ENCODE data around the gene TAF6.
A peak's percentile ranks its signal among the peaks of the same experiment; 100 is the strongest.

Gene TAF6

GRCh38 chr7:100088621-100089457, 30.3 kb downstream of the TAF6 start, which contains the start of gene COPS6:
COPS6 (plus strand) TSS chr7:100088969; CDS start chr7:100088991, 22 bp downstream.
- H3K4me3 ChIP-seq (ENCODE audit: severe bottlenecking) = peak within 1 kb of the TSS; percentile 56
- H3K9me3 ChIP-seq (ENCODE audit: severe bottlenecking) = no peaks in the 10 kb centered on the region
- peak within 1 kb of the TSS; percentile 90 for H3K27ac ChIP-seq (ENCODE audit: poor library complexity, severe bottlenecking)
- DNase-seq (ENCODE audit: low spot score) = no peak
- H3K27me3 ChIP-seq (ENCODE audit: insufficient read depth, poor library complexity, severe bottlenecking) = no peaks in the 10 kb centered on the region
- H3K36me3 ChIP-seq (ENCODE audit: low read depth) = peaks cover 37% of the 10 kb centered on the region
- ATAC-seq (ENCODE audit: low read depth) = peak; percentile 6; the same call in 1 of the 3 replicates
- peaks cover 15% of the 10 kb centered on the region for H3K4me1 ChIP-seq (ENCODE audit: insufficient read depth, poor library complexity, severe bottlenecking)
- no peak for TF ChIP-seq CTCF (IDR thresholded peaks at IDR 0.05; ENCODE audit: poor library complexity, severe bottlenecking)

- H3K27ac ChIP-seq (ENCODE audit: poor library complexity, severe bottlenecking) = peak overlapping the region; percentile 90
- ATAC-seq (ENCODE audit: low read depth) = no peak
- DNase-seq (ENCODE audit: low spot score) = no peak
- no peaks in the 10 kb centered on the region for H3K27me3 ChIP-seq (ENCODE audit: insufficient read depth, poor library complexity, severe bottlenecking)
- H3K36me3 ChIP-seq (ENCODE audit: low read depth) = peaks cover 30% of the 10 kb centered on the region
- H3K4me1 ChIP-seq (ENCODE audit: insufficient read depth, poor library complexity, severe bottlenecking) = peaks cover 15% of the 10 kb centered on the region
- TF ChIP-seq CTCF (IDR thresholded peaks at IDR 0.05; ENCODE audit: poor library complexity, severe bottlenecking) = no peak
- no peaks in the 10 kb centered on the region for H3K9me3 ChIP-seq (ENCODE audit: severe bottlenecking)
- H3K4me3 ChIP-seq (ENCODE audit: severe bottlenecking) = peak overlapping the region; percentile 56
These were observed 31.0 kb downstream of the TAF6 start for GRCh38 chr7:100088095-100088620.

- peaks cover 18% of the 10 kb centered on the region for H3K4me1 ChIP-seq (ENCODE audit: insufficient read depth, poor library complexity, severe bottlenecking)
- peak overlapping the region; percentile 90 for H3K27ac ChIP-seq (ENCODE audit: poor library complexity, severe bottlenecking)
- H3K36me3 ChIP-seq (ENCODE audit: low read depth) = peaks cover 21% of the 10 kb centered on the region
- ATAC-seq (ENCODE audit: low read depth) (peak; percentile 71), DNase-seq (ENCODE audit: low spot score) (no peak)
- no peak for TF ChIP-seq CTCF (IDR thresholded peaks at IDR 0.05; ENCODE audit: poor library complexity, severe bottlenecking)
- H3K4me3 ChIP-seq (ENCODE audit: severe bottlenecking) = no peak overlapping the region
- H3K9me3 ChIP-seq (ENCODE audit: severe bottlenecking) = no peaks in the 10 kb centered on the region
- no peaks in the 10 kb centered on the region for H3K27me3 ChIP-seq (ENCODE audit: insufficient read depth, poor library complexity, severe bottlenecking)
These were observed 32.0 kb downstream of the TAF6 start for GRCh38 chr7:100087055-100087750.

GRCh38 chr7:100085515-100085914, 33.6 kb downstream of the TAF6 start:
- ATAC-seq (ENCODE audit: low read depth) (no peak), DNase-seq (ENCODE audit: low spot score) (no peak)
- no peaks in the 10 kb centered on the region for H3K9me3 ChIP-seq (ENCODE audit: severe bottlenecking)
- no peak for TF ChIP-seq CTCF (IDR thresholded peaks at IDR 0.05; ENCODE audit: poor library complexity, severe bottlenecking)
- peaks cover 5% of the 10 kb centered on the region for H3K36me3 ChIP-seq (ENCODE audit: low read depth)
- H3K4me3 ChIP-seq (ENCODE audit: severe bottlenecking) = no peak overlapping the region
- H3K4me1 ChIP-seq (ENCODE audit: insufficient read depth, poor library complexity, severe bottlenecking) = peaks cover 21% of the 10 kb centered on the region
- no peak overlapping the region for H3K27ac ChIP-seq (ENCODE audit: poor library complexity, severe bottlenecking)
- no peaks in the 10 kb centered on the region for H3K27me3 ChIP-seq (ENCODE audit: insufficient read depth, poor library complexity, severe bottlenecking)
